Esophagus squamous epithelium (tissue), 5 donors: ENCODE data around the gene SLC9A9. TPM values are rescaled to one million over a fixed set of nuclear protein-coding genes. Genes with fewer than 3 reads are reported as not detected.

Experiments
- DNase-seq: peaks from one replicate; lab custom pipeline; 2025; lab: John Stamatoyannopoulos, UW
- H3K27ac ChIP-seq, 4 donors: fragments of 200-600 bp; sonication (generic); one replicate each; pipeline ENCODE4 v1.5.1; 2016 to 2019; ENCODE audit warnings: mild to moderate bottlenecking in 1 of 4
- H3K27me3 ChIP-seq, 4 donors: fragments of 200-600 bp; sonication (generic); 1 replicate in 3 of 4; 2 replicates in 1 of 4; pipeline versions ENCODE4 v1.5.1 to v1.6.0; 2017 to 2021; ENCODE audit warnings: antibody characterized with exemption in 1 of 4
- H3K36me3 ChIP-seq, 3 donors: fragments of 200-600 bp; sonication (generic); one replicate each; pipeline ENCODE4 v1.5.1; 2016 to 2019
- H3K4me1 ChIP-seq, 3 donors: fragments of 200-600 bp; sonication (generic); one replicate each; pipeline ENCODE4 v1.5.1; 2017 to 2019
- H3K4me3 ChIP-seq, 4 donors: fragments of 200-600 bp; sonication (generic); 1 replicate in 3 of 4; 2 replicates in 1 of 4; pipeline ENCODE4 v1.5.1; 2016 to 2019; ENCODE audit warnings: mild to moderate bottlenecking in 2 of 4, moderate library complexity in 1 of 4
- H3K9me3 ChIP-seq, 3 donors: fragments of 200-600 bp; sonication (generic); one replicate each; pipeline ENCODE4 v1.5.1; 2016 to 2019
- CTCF ChIP-seq, 6 experiments: fragments of 450-650 bp in 4 of 6; fragments of 200-600 bp in 2 of 6; sonication (generic) in 2 of 6; IDR thresholded peaks; one replicate each; pipeline ENCODE4 v1.5.1; 2016 to 2019; ENCODE audit warnings: antibody characterized with exemption in 6 of 6, mild to moderate bottlenecking in 4 of 6, moderate library complexity in 4 of 6
- POLR2A ChIP-seq, 4 donors: fragments of 450-650 bp; IDR thresholded peaks; one replicate each; pipeline ENCODE4 v1.6.1; 2017; ENCODE audit warnings: antibody characterized with exemption in 4 of 4, mild to moderate bottlenecking in 4 of 4, moderate library complexity in 3 of 4
- WGBS, 2 donors: methylation state at CpG; one replicate each; pipeline ENCODE4 v1.1.5; 2018; 5-methylcytosine and 5-hydroxymethylcytosine counted together
- intact Hi-C: fragments of 100-400 bp; cut with DNase I; formaldehyde crosslinking; loops from one replicate; pipeline ENCODE4 v1.15.0; 2022
- total RNA-seq, 4 donors: library from RNA; depleted of rRNA; stranded (reverse); fragments of >200 nt; gene quantifications; one replicate each; pipeline ENCODE4 v1.1.0, GENCODE V29; 2016
- donor health status: DM: yes; HTN: yes; CAD: no.

Gene SLC9A9
- total RNA-seq, 4 donors from 2014 or later: 11.2 to 22.3 (median 18.9) TPM

GRCh38 chr3:143831994-143832393 lies 16.3 kb downstream of the SLC9A9 start:
- Histone ChIP-seq H3K27ac (peak overlapping the region in 3 of 4 donors; percentile 54 to 84 (median 74)), H3K9me3 (no peaks in the 10 kb centered on the region), H3K4me1 (peaks cover 12 to 65% (median 38%) of the 10 kb centered on the region in 3 donors), H3K4me3 (no peak overlapping the region), H3K27me3 (no peaks in the 10 kb centered on the region), H3K36me3 (no peaks in the 10 kb centered on the region)
- no peak for DNase-seq
- no peak for TF ChIP-seq CTCF (IDR thresholded peaks at IDR 0.05)
- TF ChIP-seq POLR2A (IDR thresholded peaks at IDR 0.05): no peak
- WGBS, 2 donors: 50 to 75% methylated on average over 1 of the region's 1 CpG
- intact Hi-C loops: no loop called here

- peak overlapping the region; percentile 54 to 84 (median 68) for H3K27ac ChIP-seq
- H3K4me3 ChIP-seq: peak overlapping the region in 1 of 4 donors; percentile 22
- 0 to 3% methylated on average over 2 of the region's 2 CpGs for WGBS, 2 donors
- TF ChIP-seq CTCF (IDR thresholded peaks at IDR 0.05): no peak
- TF ChIP-seq POLR2A (IDR thresholded peaks at IDR 0.05): no peak
- no peaks in the 10 kb centered on the region for H3K9me3 ChIP-seq
- H3K27me3 ChIP-seq: no peaks in the 10 kb centered on the region
- intact Hi-C loops: no loop called here
- no peaks in the 10 kb centered on the region for H3K36me3 ChIP-seq
- DNase-seq: no peak
- H3K4me1 ChIP-seq: peaks cover 12 to 73% (median 46%) of the 10 kb centered on the region in 3 donors
These were observed 17.1 kb downstream of the SLC9A9 start for GRCh38 chr3:143831208-143831607.

GRCh38 chr3:143830786-143831185 lies 17.5 kb downstream of the SLC9A9 start:
- intact Hi-C loops: no loop called here

GRCh38 chr3:143830063-143830462 lies 18.2 kb downstream of the SLC9A9 start:
- Histone ChIP-seq H3K36me3 (no peaks in the 10 kb centered on the region), H3K9me3 (no peaks in the 10 kb centered on the region), H3K4me1 (peaks cover 12 to 79% (median 50%) of the 10 kb centered on the region in 3 donors), H3K27me3 (no peaks in the 10 kb centered on the region), H3K4me3 (no peak overlapping the region), H3K27ac (peak overlapping the region in 3 of 4 donors; percentile 54 to 84 (median 74))
- intact Hi-C loops: no loop called here
- no peak for DNase-seq
- TF ChIP-seq CTCF (IDR thresholded peaks at IDR 0.05): no peak
- 30 to 32% methylated on average over 2 of the region's 2 CpGs for WGBS, 2 donors

More at GRCh38 chr3:143830786-143831185, 17.5 kb downstream of the SLC9A9 start:
- no peak for DNase-seq
- Histone ChIP-seq H3K27me3 (no peaks in the 10 kb centered on the region), H3K9me3 (no peaks in the 10 kb centered on the region), H3K4me1 (peaks cover 12 to 75% (median 49%) of the 10 kb centered on the region in 3 donors), H3K36me3 (no peaks in the 10 kb centered on the region), H3K4me3 (peak overlapping the region in 1 of 4 donors; percentile 22), H3K27ac (peak overlapping the region; percentile 54 to 84 (median 68))
- TF ChIP-seq POLR2A (IDR thresholded peaks at IDR 0.05): no peak
- no peak for TF ChIP-seq CTCF (IDR thresholded peaks at IDR 0.05)

- intact Hi-C loops: no loop called here
- WGBS, 2 donors: 38 to 52% methylated on average over 2 of the region's 2 CpGs
These were observed 20.8 kb downstream of the SLC9A9 start for GRCh38 chr3:143827425-143827824.

More at GRCh38 chr3:143827425-143827824, 20.8 kb downstream of the SLC9A9 start:
- DNase-seq: no peak
- TF ChIP-seq POLR2A (IDR thresholded peaks at IDR 0.05): no peak
- TF ChIP-seq CTCF (IDR thresholded peaks at IDR 0.05): no peak
- H3K9me3 ChIP-seq: no peaks in the 10 kb centered on the region
- H3K4me1 ChIP-seq: peaks cover 9 to 82% (median 60%) of the 10 kb centered on the region in 3 donors
- no peaks in the 10 kb centered on the region for H3K36me3 ChIP-seq
- peak overlapping the region in 3 of 4 donors; percentile 18 to 69 (median 24) for H3K27ac ChIP-seq
- no peaks in the 10 kb centered on the region for H3K27me3 ChIP-seq
- H3K4me3 ChIP-seq: no peak overlapping the region
